HG03571 (cell line): ENCODE data around the gene PANX2.
"Not testable (repeated sequence)": the region's sequence is repeated elsewhere in the genome, so short reads cannot be mapped to it uniquely, and the experiment has no call there.

Experiments used
- ATAC-seq: cut with Tn5 transposase; IDR thresholded peaks from one replicate; pipeline ENCODE4 v1.9.1; 2021; ENCODE audit not compliant: unreplicated experiment

The PANX2 gene

GRCh38 chr22:50147258-50148165 is 23.0 kb upstream of the PANX2 start:
- not testable (repeated sequence) for ATAC-seq

GRCh38 chr22:50148166-50148500 is 22.4 kb upstream of the PANX2 start:
- ATAC-seq: no peak

DNA sequence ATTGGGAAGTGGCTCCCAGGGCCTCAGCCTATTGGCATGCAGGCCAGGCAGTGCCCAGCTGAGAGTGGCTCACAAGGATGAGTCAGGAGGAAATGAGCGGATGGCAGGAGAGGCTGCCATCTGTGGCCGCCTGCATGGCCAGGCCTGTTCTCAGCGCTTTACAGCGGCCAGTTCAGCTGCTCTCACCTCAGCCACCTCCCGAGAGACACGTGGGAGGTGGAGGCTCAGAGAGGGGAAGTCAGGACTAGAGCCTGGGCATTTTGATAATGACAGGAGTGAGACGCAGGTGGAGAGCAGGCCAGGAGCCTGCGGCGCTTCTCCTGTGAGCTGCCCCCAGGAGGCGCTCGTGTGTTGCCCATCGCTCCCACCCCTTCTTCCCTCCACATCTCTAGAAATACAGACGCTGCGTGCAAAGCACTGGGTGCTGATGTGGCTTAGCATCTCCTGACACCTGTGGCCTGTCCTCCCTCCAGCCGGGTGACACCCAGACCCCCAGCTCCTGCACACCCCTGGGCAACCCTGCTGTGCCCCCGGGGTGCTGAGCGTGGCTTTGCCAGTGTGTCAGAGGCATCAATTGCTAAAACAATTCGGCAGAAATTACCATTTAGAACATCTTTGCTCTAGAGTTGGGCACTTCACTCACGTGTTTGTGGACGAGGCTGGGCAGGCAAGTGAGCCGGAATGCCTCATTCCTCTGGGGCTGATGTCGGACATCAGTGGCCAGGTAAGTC is 21.4 kb upstream of the PANX2 start:
- no peak for ATAC-seq

- no peak for ATAC-seq
These were observed 20.1 kb upstream of the PANX2 start for GRCh38 chr22:50150161-50151129.

DNA sequence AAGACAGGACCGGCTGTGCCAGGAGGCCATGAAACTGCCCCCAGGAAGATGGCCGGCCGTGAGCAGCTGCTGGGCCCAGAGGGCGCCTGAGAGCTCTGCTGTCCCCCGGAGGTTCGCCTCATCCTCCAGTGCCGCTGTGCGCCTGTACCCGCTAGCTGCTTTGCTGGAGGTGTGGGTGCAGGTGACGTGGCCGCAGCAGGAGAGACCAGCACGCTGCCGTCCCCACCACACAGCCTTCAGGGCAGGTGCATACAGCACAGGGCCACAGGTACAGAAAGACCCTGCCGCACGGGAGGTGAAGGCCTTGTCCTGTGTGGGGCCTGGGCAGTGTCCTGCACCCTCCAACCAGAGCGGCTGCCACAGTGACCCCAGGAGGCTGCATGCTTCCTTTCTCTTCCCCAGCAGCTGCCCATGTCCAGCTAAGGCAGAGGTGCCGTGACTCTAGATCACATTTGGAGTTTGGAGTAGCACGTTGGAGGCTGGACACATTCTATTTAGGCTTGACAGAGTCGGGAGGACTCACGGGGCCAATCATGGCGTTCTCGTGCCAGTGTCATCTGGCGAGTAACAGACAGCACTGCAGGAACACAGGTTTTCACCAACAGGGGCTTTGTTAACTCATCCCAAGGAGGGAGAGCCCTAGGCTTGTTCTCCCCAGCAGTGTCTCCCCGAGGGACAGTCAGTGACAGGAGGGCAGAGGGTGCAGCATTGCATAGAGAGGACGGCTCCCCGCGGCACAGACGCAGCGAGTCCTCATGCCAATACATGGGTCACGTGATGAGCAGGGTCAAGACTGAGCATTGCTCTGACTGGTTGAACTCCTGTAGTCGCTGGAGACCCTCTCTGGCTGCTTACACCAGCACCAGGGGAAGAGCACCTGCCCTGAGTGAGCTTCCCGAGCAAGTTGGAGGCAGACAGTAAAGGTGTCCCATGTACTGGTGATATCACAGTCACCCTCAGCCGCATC is 18.7 kb upstream of the PANX2 start:
- ATAC-seq: no peak

DNA sequence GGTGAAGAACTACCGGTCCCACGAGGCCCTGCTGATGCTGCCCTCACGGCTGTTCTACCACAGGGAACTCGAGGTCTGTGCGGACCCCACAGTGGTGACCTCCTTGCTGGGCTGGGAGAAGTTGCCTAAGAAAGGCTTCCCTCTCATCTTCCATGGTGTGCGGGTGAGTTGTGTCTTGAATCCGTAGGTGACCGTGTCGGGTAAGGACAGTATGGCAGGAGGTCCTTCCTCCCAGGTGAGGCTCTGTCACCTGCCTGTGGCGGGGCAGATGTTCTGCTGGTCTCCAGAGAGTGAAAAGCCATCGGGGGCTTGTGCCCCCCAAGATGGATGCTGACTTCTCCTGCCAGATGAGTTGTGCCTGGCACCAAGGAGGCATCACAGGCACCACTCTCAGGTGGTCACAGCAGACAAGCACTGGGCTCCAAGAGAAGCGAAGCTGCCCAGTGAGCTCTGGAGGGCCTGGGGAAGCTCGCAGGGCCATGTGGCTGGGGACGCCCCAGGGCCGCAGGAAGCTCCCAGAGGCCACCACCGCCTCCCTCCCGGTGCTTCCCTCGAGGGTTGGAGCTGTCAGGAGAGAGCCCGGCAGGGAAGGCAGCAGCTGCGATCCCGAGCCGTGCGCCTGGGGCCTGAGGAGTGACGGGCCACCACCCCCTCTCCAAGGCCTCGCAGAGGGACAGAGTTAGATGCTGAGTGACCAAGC is 17.3 kb upstream of the PANX2 start:
- no peak for ATAC-seq

DNA sequence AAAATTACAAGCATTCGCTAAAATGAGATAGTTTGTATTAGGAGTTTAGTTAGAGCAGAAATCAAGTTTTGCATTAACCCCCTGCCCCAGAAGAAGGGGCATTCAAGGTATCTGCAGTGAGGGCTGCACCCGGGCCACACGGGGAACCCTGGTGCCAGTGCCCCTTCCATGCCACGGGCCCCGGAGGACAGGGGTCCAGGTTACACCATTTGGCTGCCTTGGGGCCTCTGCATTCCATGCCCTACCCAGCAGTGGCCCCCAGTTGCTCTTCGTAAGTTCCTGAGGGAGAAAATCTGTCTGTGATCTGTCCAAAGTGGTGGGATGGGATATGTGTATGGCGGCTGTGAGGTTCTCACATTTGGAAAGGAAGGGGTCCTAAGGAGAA is 16.8 kb upstream of the PANX2 start:
- no peak for ATAC-seq

DNA sequence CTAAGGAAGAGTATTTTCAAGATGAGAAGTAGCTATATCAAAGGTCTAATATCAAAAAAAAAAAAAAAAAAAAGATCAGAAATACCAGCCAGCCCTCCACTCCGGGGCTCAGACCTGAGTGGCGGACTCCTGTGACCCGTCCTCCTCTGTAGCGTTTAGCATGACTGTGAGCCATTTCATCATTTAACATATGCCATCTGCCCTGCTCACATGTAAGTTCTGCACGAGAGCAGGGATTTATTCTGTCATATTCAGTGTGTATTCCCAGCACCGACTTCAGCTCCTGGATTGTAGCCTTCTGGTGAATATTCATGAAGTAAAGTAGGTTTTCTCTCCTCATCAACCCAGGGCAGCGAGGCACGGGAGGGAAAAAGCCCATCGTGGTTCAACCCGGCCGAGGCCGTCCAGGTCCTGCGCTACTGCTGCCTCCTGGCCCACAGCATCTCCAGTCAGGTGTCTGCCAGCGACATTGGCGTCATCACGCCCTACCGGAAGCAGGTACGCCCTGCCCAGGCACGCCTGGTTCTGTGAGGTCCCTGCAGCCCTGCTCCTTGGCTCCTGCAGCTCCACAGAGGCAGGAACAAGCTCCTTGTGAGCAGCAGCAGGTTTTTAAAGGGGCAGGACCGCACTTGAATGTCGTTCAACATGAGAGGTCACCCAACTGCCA is 12.7 kb upstream of the PANX2 start:
- no peak for ATAC-seq

- no peak for ATAC-seq
These were observed 9.6 kb upstream of the PANX2 start for GRCh38 chr22:50160947-50161346.

DNA sequence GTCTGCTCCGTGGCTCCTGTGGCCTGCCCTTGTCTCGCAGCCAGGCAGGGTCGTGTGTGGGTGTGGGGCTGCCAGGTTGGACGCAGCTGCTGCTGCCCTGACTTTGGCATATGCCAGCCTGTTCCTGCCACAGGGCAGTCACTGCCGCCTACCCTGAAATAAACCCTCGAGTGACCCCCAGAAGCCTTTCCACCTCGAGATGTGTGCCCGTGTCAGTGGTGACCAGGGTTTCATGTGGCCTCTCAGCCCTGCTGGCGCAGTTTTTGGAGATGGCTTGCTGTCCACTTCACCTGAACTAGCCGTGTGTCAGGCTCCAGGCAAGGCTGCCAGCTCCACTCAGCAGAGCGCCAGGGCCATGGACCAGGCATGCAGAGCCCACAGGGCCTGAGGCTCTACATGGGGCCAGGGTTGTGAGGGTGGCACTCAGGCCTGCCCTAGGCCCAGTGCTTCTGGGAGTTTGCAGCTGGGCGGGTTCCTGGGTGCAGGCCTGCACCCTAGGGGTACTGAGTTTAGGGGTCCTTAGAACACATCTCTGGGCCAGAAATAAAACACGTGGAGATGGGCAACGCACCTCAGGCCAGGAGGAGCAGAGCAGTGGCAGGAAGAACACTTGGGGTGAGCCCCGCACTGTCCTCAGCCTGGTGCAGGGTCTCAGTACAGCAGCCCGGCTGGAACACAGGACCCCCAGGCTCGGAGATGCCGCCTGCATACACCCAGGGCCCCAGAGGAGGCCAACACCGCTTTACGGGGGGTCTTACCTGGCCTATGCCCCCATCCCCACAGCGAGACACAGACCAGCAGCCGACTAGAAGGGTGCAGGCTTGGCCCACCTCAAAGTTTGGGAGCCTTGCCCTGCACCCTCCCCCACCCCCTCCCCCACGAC is 8.8 kb upstream of the PANX2 start:
- no peak for ATAC-seq

- no peak for ATAC-seq
These were observed 8.1 kb upstream of the PANX2 start for GRCh38 chr22:50162391-50162956.

DNA sequence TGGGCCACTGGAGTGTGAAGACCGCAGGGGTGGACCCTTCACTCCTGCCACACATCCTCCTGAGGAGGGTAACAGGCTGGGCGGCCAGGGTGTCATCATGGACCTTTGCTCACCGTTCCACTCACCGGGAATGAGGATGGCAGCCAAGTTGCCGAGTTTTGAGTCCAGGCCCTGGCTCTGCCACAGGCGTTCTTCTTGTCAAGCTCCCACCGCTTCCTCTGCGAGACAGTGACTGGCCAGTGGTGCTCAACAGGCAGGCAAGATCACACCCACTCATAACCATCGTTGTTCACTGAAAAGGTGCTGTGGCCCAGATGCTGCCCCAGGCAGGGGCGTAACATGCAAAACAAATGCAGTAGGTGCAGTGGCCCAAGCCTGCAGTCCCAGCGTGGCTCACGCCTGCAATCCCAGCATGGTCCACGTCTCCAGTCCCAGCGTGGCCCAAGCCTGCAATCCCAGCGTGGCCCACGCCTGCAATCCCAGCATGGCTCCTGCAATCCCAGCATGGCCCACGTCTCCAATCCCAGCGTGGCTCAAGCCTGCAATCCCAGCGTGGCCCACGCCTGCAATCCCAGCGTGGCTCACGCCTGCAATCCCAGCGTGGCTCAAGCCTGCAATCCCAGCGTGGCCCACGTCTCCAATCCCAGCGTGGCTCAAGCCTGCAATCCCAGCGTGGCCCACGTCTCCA is 5.0 kb upstream of the PANX2 start:
- no peak for ATAC-seq

- ATAC-seq: no peak
These were observed 2.6 kb upstream of the PANX2 start for GRCh38 chr22:50167689-50168489.

GRCh38 chr22:50168490-50169180 is 1.9 kb upstream of the PANX2 start:
- not testable (repeated sequence) for ATAC-seq

- ATAC-seq: no peak
These were observed 1.3 kb upstream of the PANX2 start for GRCh38 chr22:50169181-50169759.
